Cardiac muscle cell (in vitro differentiated cells and primary cell): ENCODE measurements around the gene MBOAT1. TPM values are rescaled to one million over a fixed set of nuclear protein-coding genes. Genes with fewer than 3 reads are reported as not detected.

Experiments used
- DNase-seq, 2 donors: peaks; one replicate each; pipeline versions ENCODE4 v3.0.0 to v3.0.0-alpha.2; 2010 to 2017; ENCODE audit warnings: low read depth in 1 of 2, low spot score in 1 of 2
- H3K27ac ChIP-seq: fragments of 200-600 bp; sonication (generic); 2 replicates; pipeline ENCODE4 v1.5.1; 2016
- H3K27me3 ChIP-seq: fragments of 200-600 bp; sonication (generic); 2 replicates; pipeline ENCODE4 v1.6.0; 2016; ENCODE audit warnings: control low read depth
- H3K36me3 ChIP-seq: fragments of 200-600 bp; sonication (generic); 2 replicates; pipeline ENCODE4 v1.5.1; 2016; ENCODE audit warnings: control low read depth
- H3K4me1 ChIP-seq: fragments of 200-600 bp; sonication (generic); 2 replicates; pipeline ENCODE4 v1.8.1; 2017; ENCODE audit warnings: low read depth, mild to moderate bottlenecking, mixed run types
- H3K4me3 ChIP-seq: fragments of 200-600 bp; sonication (generic); 2 replicates; pipeline ENCODE4 v1.5.1; 2016; ENCODE audit warnings: mild to moderate bottlenecking
- H3K9me3 ChIP-seq: fragments of 200-600 bp; sonication (generic); 2 replicates; pipeline ENCODE4 v1.5.1; 2017; ENCODE audit warnings: low read depth, mild to moderate bottlenecking, control low read depth
- CTCF ChIP-seq: IDR thresholded peaks from 2 replicates; pipeline ENCODE4 v1.5.1; 2012; ENCODE audit warnings: low read depth, mild to moderate bottlenecking, low read length
- polyA plus RNA-seq: library from polyadenylated mRNA; unstranded; fragments of >200 nt; fragmentation: Nextera tagmentation; extraction: Ambion mirVana; gene quantifications from 2 replicates; pipeline ENCODE4 v1.2.1, GENCODE V29; 2016
- total RNA-seq: library from RNA; depleted of rRNA; stranded (reverse); fragments of >200 nt; gene quantifications from 2 replicates; pipeline ENCODE4 v1.2.3, GENCODE V29; 2016

The MBOAT1 gene
- total and polyA plus RNA-seq, 2 experiments from 2014 or later = 7.5 to 15.5 TPM

GRCh38 chr6:20113649-20114224 is 98.5 kb downstream of the MBOAT1 start:
- H3K9me3 ChIP-seq = no peaks in the 10 kb centered on the region
- H3K36me3 ChIP-seq = no peaks in the 10 kb centered on the region
- peaks cover 44% of the 10 kb centered on the region for H3K4me1 ChIP-seq
- TF ChIP-seq CTCF = no peak
- H3K27me3 ChIP-seq = no peaks in the 10 kb centered on the region
- DNase-seq = no peak
- no peak overlapping the region for H3K4me3 ChIP-seq
- peak overlapping the region; percentile 36 for H3K27ac ChIP-seq

GRCh38 chr6:20112841-20113240 is 99.4 kb downstream of the MBOAT1 start:
- H3K27ac ChIP-seq = peak overlapping the region; percentile 36
- H3K9me3 ChIP-seq = no peaks in the 10 kb centered on the region
- DNase-seq = no peak
- no peak for TF ChIP-seq CTCF
- no peak overlapping the region for H3K4me3 ChIP-seq
- no peaks in the 10 kb centered on the region for H3K27me3 ChIP-seq
- no peaks in the 10 kb centered on the region for H3K36me3 ChIP-seq
- peaks cover 37% of the 10 kb centered on the region for H3K4me1 ChIP-seq

GRCh38 chr6:20112241-20112640 is 100.0 kb downstream of the MBOAT1 start:
- Histone ChIP-seq H3K27ac (no peak overlapping the region), H3K36me3 (no peaks in the 10 kb centered on the region), H3K4me3 (no peak overlapping the region), H3K27me3 (no peaks in the 10 kb centered on the region), H3K4me1 (peaks cover 33% of the 10 kb centered on the region), H3K9me3 (no peaks in the 10 kb centered on the region)
- TF ChIP-seq CTCF = no peak
- no peak for DNase-seq

- Histone ChIP-seq H3K4me1 (peaks cover 20% of the 10 kb centered on the region), H3K9me3 (no peaks in the 10 kb centered on the region), H3K4me3 (no peak overlapping the region), H3K36me3 (no peaks in the 10 kb centered on the region), H3K27ac (no peak overlapping the region), H3K27me3 (no peaks in the 10 kb centered on the region)
- no peak for DNase-seq
- no peak for TF ChIP-seq CTCF
Observed at GRCh38 chr6:20110478-20110877, 101.8 kb downstream of the MBOAT1 start.

GRCh38 chr6:20109526-20109925 is 102.7 kb downstream of the MBOAT1 start:
- no peak for TF ChIP-seq CTCF
- Histone ChIP-seq H3K27ac (peak overlapping the region; percentile 80), H3K27me3 (no peaks in the 10 kb centered on the region), H3K36me3 (no peaks in the 10 kb centered on the region), H3K4me3 (no peak overlapping the region), H3K4me1 (peaks cover 14% of the 10 kb centered on the region), H3K9me3 (no peaks in the 10 kb centered on the region)
- no peak for DNase-seq
